ENCODE data around the gene QRICH1. TPM values are rescaled to one million over a fixed set of nuclear protein-coding genes. Genes with fewer than 3 reads are reported as not detected.
A peak's percentile ranks its signal among the peaks of the same experiment; 100 is the strongest.
"Not testable (repeated sequence)": the region's sequence is repeated elsewhere in the genome, so short reads cannot be mapped to it uniquely, and the experiment has no call there.

Gene QRICH1
- total RNA-seq, 1 experiment from 2014 or later, result 57.3 TPM

- DNase-seq (ENCODE audit: low spot score), result no peak
- intact Hi-C loops (cut with micrococcal nuclease; ENCODE audit: unreplicated experiment), result no loop called here
- TF ChIP-seq, protein P1, sequence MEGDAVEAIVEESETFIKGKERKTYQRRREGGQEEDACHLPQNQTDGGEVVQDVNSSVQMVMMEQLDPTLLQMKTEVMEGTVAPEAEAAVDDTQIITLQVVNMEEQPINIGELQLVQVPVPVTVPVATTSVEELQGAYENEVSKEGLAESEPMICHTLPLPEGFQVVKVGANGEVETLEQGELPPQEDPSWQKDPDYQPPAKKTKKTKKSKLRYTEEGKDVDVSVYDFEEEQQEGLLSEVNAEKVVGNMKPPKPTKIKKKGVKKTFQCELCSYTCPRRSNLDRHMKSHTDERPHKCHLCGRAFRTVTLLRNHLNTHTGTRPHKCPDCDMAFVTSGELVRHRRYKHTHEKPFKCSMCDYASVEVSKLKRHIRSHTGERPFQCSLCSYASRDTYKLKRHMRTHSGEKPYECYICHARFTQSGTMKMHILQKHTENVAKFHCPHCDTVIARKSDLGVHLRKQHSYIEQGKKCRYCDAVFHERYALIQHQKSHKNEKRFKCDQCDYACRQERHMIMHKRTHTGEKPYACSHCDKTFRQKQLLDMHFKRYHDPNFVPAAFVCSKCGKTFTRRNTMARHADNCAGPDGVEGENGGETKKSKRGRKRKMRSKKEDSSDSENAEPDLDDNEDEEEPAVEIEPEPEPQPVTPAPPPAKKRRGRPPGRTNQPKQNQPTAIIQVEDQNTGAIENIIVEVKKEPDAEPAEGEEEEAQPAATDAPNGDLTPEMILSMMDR (conservative IDR thresholded peaks at IDR 0.05; ENCODE audit: low read depth, low read length), result no peak
- no peak for TF ChIP-seq EZH2 (IDR thresholded peaks at IDR 0.05; ENCODE audit: borderline replicate concordance, low read depth, low read length, poor library complexity, severe bottlenecking)
- no peaks in the 10 kb centered on the region for H3K27me3 ChIP-seq (replicated peaks; ENCODE audit: insufficient read depth, low read depth, low read length, poor library complexity)
- POLR2A ChIA-PET (ENCODE audit: low non-redundant PET), result no interaction called here
- BruUV-seq (replicated peaks), result no TSS peak
- no peak overlapping the region for H3K27ac ChIP-seq (ENCODE audit: low read depth, low read length, poor library complexity, severe bottlenecking)
- CTCF ChIA-PET, result no interaction called here
- no peak overlapping the region for H3K4me3 ChIP-seq (ENCODE audit: low read depth, low read length, poor library complexity, severe bottlenecking)
- no peaks in the 10 kb centered on the region for H3K9me3 ChIP-seq (ENCODE audit: low read depth, low read length, poor library complexity, severe bottlenecking)
- H3K4me1 ChIP-seq (ENCODE audit: insufficient read depth, low read length, poor library complexity, severe bottlenecking), result no peaks in the 10 kb centered on the region
- H3K36me3 ChIP-seq (ENCODE audit: insufficient read depth, low read length, poor library complexity, severe bottlenecking), result peaks cover 16% of the 10 kb centered on the region
Observed at GRCh38 chr3:49013113-49013737, 80.6 kb downstream of the QRICH1 start.

- TF ChIP-seq, protein P1 (conservative IDR thresholded peaks at IDR 0.05; ENCODE audit: low read depth, low read length), result no peak
- TF ChIP-seq EZH2 (IDR thresholded peaks at IDR 0.05; ENCODE audit: borderline replicate concordance, low read depth, low read length, poor library complexity, severe bottlenecking), result no peak
- no TSS peak for BruUV-seq (replicated peaks)
- no peak overlapping the region for H3K27ac ChIP-seq (ENCODE audit: low read depth, low read length, poor library complexity, severe bottlenecking)
- intact Hi-C loops (cut with micrococcal nuclease; ENCODE audit: unreplicated experiment), result no loop called here
- H3K4me1 ChIP-seq (ENCODE audit: insufficient read depth, low read length, poor library complexity, severe bottlenecking), result no peaks in the 10 kb centered on the region
- no peaks in the 10 kb centered on the region for H3K27me3 ChIP-seq (replicated peaks; ENCODE audit: insufficient read depth, low read depth, low read length, poor library complexity)
- CTCF ChIA-PET, result no interaction called here
- no peak for DNase-seq (ENCODE audit: low spot score)
- peaks cover 16% of the 10 kb centered on the region for H3K36me3 ChIP-seq (ENCODE audit: insufficient read depth, low read length, poor library complexity, severe bottlenecking)
- POLR2A ChIA-PET (ENCODE audit: low non-redundant PET), result no interaction called here
- H3K4me3 ChIP-seq (ENCODE audit: low read depth, low read length, poor library complexity, severe bottlenecking), result no peak overlapping the region
- H3K9me3 ChIP-seq (ENCODE audit: low read depth, low read length, poor library complexity, severe bottlenecking), result no peaks in the 10 kb centered on the region
Observed at GRCh38 chr3:49012441-49013017, 81.3 kb downstream of the QRICH1 start.

DNA sequence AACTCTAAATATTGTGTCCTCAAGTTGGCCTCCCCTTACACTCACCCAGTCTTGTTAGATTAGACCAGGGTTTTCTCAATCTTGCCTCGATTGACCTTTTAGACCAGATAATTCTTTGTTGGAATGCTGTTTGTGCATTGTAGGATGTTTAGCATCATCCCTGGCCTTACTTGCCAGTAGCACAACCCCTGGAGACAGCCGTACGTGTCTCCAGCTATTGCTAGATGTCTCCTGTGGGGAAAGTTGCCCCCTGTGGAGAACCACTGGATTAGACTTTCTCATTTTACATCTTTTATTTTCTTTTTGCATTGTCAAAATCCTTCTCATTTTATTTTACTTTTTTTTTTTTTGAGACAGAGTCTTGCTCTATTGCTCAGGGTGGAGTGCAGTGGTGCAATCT is 84.5 kb downstream of the QRICH1 start:
- Histone ChIP-seq H3K27me3 (replicated peaks; ENCODE audit: insufficient read depth, low read depth, low read length, poor library complexity) (no peaks in the 10 kb centered on the region), H3K4me3 (ENCODE audit: low read depth, low read length, poor library complexity, severe bottlenecking) (no peak overlapping the region), H3K27ac (ENCODE audit: low read depth, low read length, poor library complexity, severe bottlenecking) (no peak overlapping the region), H3K4me1 (ENCODE audit: insufficient read depth, low read length, poor library complexity, severe bottlenecking) (no peaks in the 10 kb centered on the region), H3K9me3 (ENCODE audit: low read depth, low read length, poor library complexity, severe bottlenecking) (no peaks in the 10 kb centered on the region), H3K36me3 (ENCODE audit: insufficient read depth, low read length, poor library complexity, severe bottlenecking) (peaks cover 3% of the 10 kb centered on the region)
- no TSS peak for BruUV-seq (replicated peaks)
- TF ChIP-seq, protein P1 (conservative IDR thresholded peaks at IDR 0.05; ENCODE audit: low read depth, low read length), result no peak
- no peak for TF ChIP-seq EZH2 (IDR thresholded peaks at IDR 0.05; ENCODE audit: borderline replicate concordance, low read depth, low read length, poor library complexity, severe bottlenecking)
- no peak for DNase-seq (ENCODE audit: low spot score)
- intact Hi-C loops (cut with micrococcal nuclease; ENCODE audit: unreplicated experiment), result no loop called here
- ChIA-PET POLR2A (ENCODE audit: low non-redundant PET) (interaction anchor here (0.7 kb wide), 1 partner anchor 1179 kb away, joined by 5 read pairs; no protein-coding TSS in a partner anchor), CTCF (no interaction called here)

GRCh38 chr3:49008627-49009026 is 85.2 kb downstream of the QRICH1 start:
- H3K36me3 ChIP-seq (ENCODE audit: insufficient read depth, low read length, poor library complexity, severe bottlenecking); H3K27ac ChIP-seq (ENCODE audit: low read depth, low read length, poor library complexity, severe bottlenecking); H3K4me1 ChIP-seq (ENCODE audit: insufficient read depth, low read length, poor library complexity, severe bottlenecking); H3K9me3 ChIP-seq (ENCODE audit: low read depth, low read length, poor library complexity, severe bottlenecking); intact Hi-C loops (cut with micrococcal nuclease; ENCODE audit: unreplicated experiment); H3K27me3 ChIP-seq (replicated peaks; ENCODE audit: insufficient read depth, low read depth, low read length, poor library complexity); DNase-seq (ENCODE audit: low spot score): not testable (repeated sequence)
- H3K4me3 ChIP-seq (ENCODE audit: low read depth, low read length, poor library complexity, severe bottlenecking), result peak overlapping the region; percentile 74
- ChIA-PET CTCF (interaction anchor here (1.9 kb wide), 1 partner anchor 21 kb away, joined by 5 read pairs; no protein-coding TSS in a partner anchor), POLR2A (ENCODE audit: low non-redundant PET) (interaction anchor here (0.7 kb wide), 1 partner anchor 1180 kb away, joined by 5 read pairs; no protein-coding TSS in a partner anchor)
- TSS peak; percentile 34 for BruUV-seq (replicated peaks)
